K562 (cell line): ENCODE measurements around the gene DENND10. TPM values are rescaled to one million over a fixed set of nuclear protein-coding genes. Genes with fewer than 3 reads are reported as not detected.
A peak's percentile ranks its signal among the peaks of the same experiment; 100 is the strongest.

Experiments
- ATAC-seq: fragments of 200-7000 bp; cut with Tn5 transposase; 3 replicates; pipeline ENCODE4 v1.9.1; 2020; ENCODE audit warnings: moderate library complexity
- BruUV-seq: library from RNA; stranded (reverse); fragments of 400-500 nt; replicated peaks from 2 replicates; lab custom pipeline; 2021; lab: Mats Ljungman, UMichigan
- CTCF ChIA-PET: fragments of 300-600 bp; formaldehyde crosslinking; extraction: SDS; loops from one replicate; lab custom pipeline; 2021; ENCODE audit warnings: low intra/inter-chr PET ratio; lab: Yijun Ruan, JAX
- POLR2A ChIA-PET: fragments of 300-600, 350-650 bp; sonication (Branson Sonifier 250); formaldehyde crosslinking; extraction: SDS; loops from one replicate; lab custom pipeline; 2021; ENCODE audit warnings: antibody characterized with exemption, inconsistent platforms; lab: Yijun Ruan, JAX
- DNase-seq, 4 experiments: peaks; one replicate each; pipeline versions ENCODE4 v3.0.0 to v3.0.0-alpha.2; 2011 to 2018; ENCODE audit warnings: low spot score in 3 of 4, mixed read lengths in 3 of 4; ENCODE audit errors: extremely low read depth in 1 of 4
- FAIRE-seq: peaks from 2 replicates; lab custom pipeline; 2011; peaks lifted over from hg19 to GRCh38; lab: Jason Lieb, UNC
- H2AFZ ChIP-seq: 2 replicates; pipeline ENCODE4 v1.6.0; 2011; ENCODE audit warnings: low read depth, low read length, control low read depth, inconsistent platforms
- H3K27ac ChIP-seq: fragments of 200-600 bp; 3 replicates; pipeline ENCODE4 v1.8.0; 2011; ENCODE audit warnings: low read depth, mild to moderate bottlenecking, control low read depth, inconsistent platforms, low read length, moderate library complexity, mixed read lengths; ENCODE audit errors: extremely low read depth
- H3K27me3 ChIP-seq, 2 experiments: fragments of 300-600 bp in 1 of 2; 2 replicates in 1 of 2; 3 replicates in 1 of 2; pipeline versions ENCODE4 v1.6.0 to v1.8.0; 2011; ENCODE audit warnings: inconsistent platforms in 2 of 2, low read length in 2 of 2, mild to moderate bottlenecking in 1 of 2, mixed read lengths in 1 of 2, moderate library complexity in 1 of 2; ENCODE audit not compliant: control insufficient read depth in 2 of 2, insufficient read depth in 2 of 2
- H3K36me3 ChIP-seq: fragments of 300-600 bp; 3 replicates; pipeline ENCODE4 v1.8.0; 2011; ENCODE audit warnings: mild to moderate bottlenecking, low read length, inconsistent platforms; ENCODE audit not compliant: control insufficient read depth, insufficient read depth
- H3K4me1 ChIP-seq, 2 experiments: fragments of 200-600 bp in 1 of 2; replicated peaks in 1 of 2; 2 replicates in 1 of 2; 3 replicates in 1 of 2; pipeline versions ENCODE4 v1.5.1 to v1.8.0; 2011; ENCODE audit warnings: inconsistent platforms in 2 of 2, low read length in 2 of 2, mild to moderate bottlenecking in 1 of 2, mixed read lengths in 1 of 2, moderate library complexity in 1 of 2; ENCODE audit not compliant: control insufficient read depth in 2 of 2, insufficient read depth in 2 of 2
- H3K4me2 ChIP-seq: 2 replicates; pipeline ENCODE4 v1.6.1; 2011; ENCODE audit warnings: low read length, control low read depth, inconsistent platforms, mixed read lengths; ENCODE audit not compliant: insufficient read depth
- H3K4me3 ChIP-seq: fragments of 200-600 bp; sonication (generic), shearing (Covaris generic); 2 replicates; pipeline ENCODE4 v1.5.1; 2016; ENCODE audit warnings: control low read depth, inconsistent platforms
- H3K79me2 ChIP-seq: fragments of 200-600 bp; 3 replicates; pipeline ENCODE4 v1.8.0; 2011; ENCODE audit warnings: low read length, inconsistent platforms; ENCODE audit not compliant: control insufficient read depth, insufficient read depth
- H3K9ac ChIP-seq, 2 experiments: 2 replicates each; pipeline versions ENCODE4 v1.6.0 to v1.6.1; 2011; ENCODE audit warnings: low read depth in 2 of 2, low read length in 2 of 2, control low read depth in 1 of 2, inconsistent platforms in 1 of 2, mild to moderate bottlenecking in 1 of 2, mixed read lengths in 1 of 2; ENCODE audit not compliant: insufficient read depth in 1 of 2
- H3K9me1 ChIP-seq: one replicate; pipeline ENCODE4 v1.6.0; 2011; ENCODE audit warnings: inconsistent platforms, mild to moderate bottlenecking, low read length, moderate library complexity; ENCODE audit not compliant: control insufficient read depth, insufficient read depth
- H3K9me3 ChIP-seq: replicated peaks from 2 replicates; pipeline ENCODE4 v1.5.1; 2011; ENCODE audit warnings: low read depth, low read length, inconsistent platforms; ENCODE audit not compliant: control insufficient read depth, insufficient read depth
- H4K20me1 ChIP-seq: replicated peaks from 2 replicates; pipeline ENCODE4 v1.6.1; 2011; ENCODE audit warnings: low read length, inconsistent platforms, mixed read lengths; ENCODE audit not compliant: control insufficient read depth, insufficient read depth
- ATF7 ChIP-seq: fragments of 450-650 bp; IDR thresholded peaks from 2 replicates; pipeline ENCODE4 v1.7.1; 2014; ENCODE audit warnings: mild to moderate bottlenecking, moderate library complexity
- BHLHE40 ChIP-seq: IDR thresholded peaks from 2 replicates; pipeline ENCODE4 v1.6.1; 2011; ENCODE audit warnings: low read length, improper control_type of control experiment
- CBFA2T2 ChIP-seq: fragments of 450-650 bp; conservative IDR thresholded peaks from 2 replicates; pipeline ENCODE4 v1.6.1; 2017; ENCODE audit warnings: mild to moderate bottlenecking
- CBFB ChIP-seq: sonication (generic); formaldehyde crosslinking; IDR thresholded peaks from 2 replicates; pipeline ENCODE4 v1.4.0; 2020; ENCODE audit warnings: mild to moderate bottlenecking, missing genetic modification reagents
- CREBBP ChIP-seq: IDR thresholded peaks from one replicate; pipeline ENCODE4 v1.6.1; 2012; ENCODE audit warnings: low read depth, mild to moderate bottlenecking, control low read depth, inconsistent platforms, low read length
- DACH1 ChIP-seq: fragments of 450-650 bp; IDR thresholded peaks from 2 replicates; pipeline ENCODE4 v1.6.1; 2018; ENCODE audit not compliant: partially characterized antibody
- DPF2 ChIP-seq: fragments of 450-650 bp; IDR thresholded peaks from 2 replicates; pipeline ENCODE4 v1.6.1; 2016
- FOXK2 ChIP-seq, 2 experiments: fragments of 450-650 bp; IDR thresholded peaks in 1 of 2; conservative IDR thresholded peaks in 1 of 2; 2 replicates each; pipeline ENCODE4 v1.6.1; 2016; ENCODE audit warnings: low read depth in 2 of 2, mild to moderate bottlenecking in 1 of 2
- HDAC2 ChIP-seq: fragments of 450-650 bp; IDR thresholded peaks from 2 replicates; pipeline ENCODE4 v1.6.1; 2016; ENCODE audit warnings: mild to moderate bottlenecking
- KDM1A ChIP-seq, 2 experiments: fragments of 450-650 bp; IDR thresholded peaks; 2 replicates each; pipeline ENCODE4 v1.6.1; 2016; ENCODE audit warnings: mild to moderate bottlenecking in 2 of 2
- MTA1 ChIP-seq: fragments of 450-650 bp; IDR thresholded peaks from 2 replicates; pipeline ENCODE4 v1.6.1; 2017; ENCODE audit warnings: borderline replicate concordance
- NCOA1 ChIP-seq: fragments of 450-650 bp; IDR thresholded peaks from 2 replicates; pipeline ENCODE4 v1.6.1; 2016; ENCODE audit warnings: low read depth
- NCOR1 ChIP-seq: fragments of 450-650 bp; IDR thresholded peaks from 2 replicates; pipeline ENCODE4 v1.6.1; 2016; ENCODE audit warnings: mild to moderate bottlenecking, moderate library complexity
- NFE2 ChIP-seq: IDR thresholded peaks from 2 replicates; pipeline ENCODE4 v1.6.1; 2014; ENCODE audit warnings: antibody characterized with exemption, low read depth
- RCOR1 ChIP-seq, 2 experiments: IDR thresholded peaks; 2 replicates each; pipeline ENCODE4 v1.6.1; 2012; ENCODE audit warnings: low read depth in 2 of 2, low read length in 2 of 2, borderline replicate concordance in 1 of 2, improper control_type of control experiment in 1 of 2
- SAFB ChIP-seq: fragments of 200-400 bp; formaldehyde crosslinking; IDR thresholded peaks from 2 replicates; pipeline ENCODE4 v1.6.1; 2017; ENCODE audit warnings: low read depth, low read length, borderline replicate concordance
- WGBS: fragments of 100-300 bp; shearing (Covaris generic); methylation state at CpG from one replicate; pipeline ENCODE4 v1.1.6; 2016; ENCODE audit warnings: low coverage, mixed read lengths; ENCODE audit not compliant: insufficient coverage; ENCODE audit errors: missing lambda C conversion rate; 5-methylcytosine and 5-hydroxymethylcytosine counted together
- in situ Hi-C: fragments of 300-500 bp; cut with MboI; formaldehyde crosslinking; loops from 4 replicates; pipeline ENCODE4 v1.15.0; 2018; ENCODE audit warnings: inconsistent platforms, mixed read lengths
- intact Hi-C: fragments of 100-400 bp; cut with micrococcal nuclease; formaldehyde crosslinking; loops from 2 replicates; pipeline ENCODE4 v1.14.2; 2022
- polyA plus RNA-seq, 8 experiments: library from polyadenylated mRNA; depleted of rRNA in 4 of 8; stranded (reverse) in 5 of 8; unstranded in 3 of 8; fragments of >200 nt; fragmentation: Nextera tagmentation in 2 of 8; fragmentation: Illumina TruSeq in 1 of 8; extraction: Ambion mirVana in 2 of 8; extraction: Trizol in 1 of 8; gene quantifications; 2 replicates each; pipeline versions ENCODE4 v1.2.1 to v1.2.3, GENCODE V29; 2011 to 2014; ENCODE audit warnings: inconsistent platforms in 1 of 8, missing spikeins in 1 of 8
- total RNA-seq, 7 experiments: library from RNA; depleted of rRNA in 6 of 7; stranded (reverse); fragments of >200 nt in 6 of 7; fragmentation: Illumina TruSeq in 2 of 7; extraction: Trizol in 2 of 7; gene quantifications; 2 replicates each; pipeline versions ENCODE4 v1.2.1 to v1.2.3, GENCODE V29; 2011 to 2021; ENCODE audit warnings: low replicate concordance in 1 of 7
- TF ChIP-seq, protein P1 (sequence below): fragments of 450-650 bp; IDR thresholded peaks from 2 replicates; pipeline ENCODE4 v1.6.1; 2016
- TF ChIP-seq, protein P2 (sequence below): fragments of 200-800 bp; sonication (Bioruptor generic); IDR thresholded peaks from 2 replicates; pipeline ENCODE4 v1.6.1; 2017; ENCODE audit warnings: missing genetic modification characterization, missing compliant biosample characterization
- TF ChIP-seq, protein P3 (sequence below): fragments of 250-450 bp; sonication (Bioruptor Pico); IDR thresholded peaks from 2 replicates; pipeline ENCODE4 v1.6.1; 2021; ENCODE audit warnings: mild to moderate bottlenecking
- TF ChIP-seq, protein P4 (sequence below), 2 experiments: fragments of 450-650 bp; conservative IDR thresholded peaks; 2 replicates each; pipeline ENCODE4 v1.6.1; 2017; ENCODE audit warnings: mild to moderate bottlenecking in 2 of 2, moderate library complexity in 2 of 2

DENND10 gene
- total and polyA plus RNA-seq, 9 of the 15 experiments (the other 6 are each of a cell fraction or from before 2014, with no cell fraction given), result 9.4 to 20.0 (median 12.5) TPM

DNA sequence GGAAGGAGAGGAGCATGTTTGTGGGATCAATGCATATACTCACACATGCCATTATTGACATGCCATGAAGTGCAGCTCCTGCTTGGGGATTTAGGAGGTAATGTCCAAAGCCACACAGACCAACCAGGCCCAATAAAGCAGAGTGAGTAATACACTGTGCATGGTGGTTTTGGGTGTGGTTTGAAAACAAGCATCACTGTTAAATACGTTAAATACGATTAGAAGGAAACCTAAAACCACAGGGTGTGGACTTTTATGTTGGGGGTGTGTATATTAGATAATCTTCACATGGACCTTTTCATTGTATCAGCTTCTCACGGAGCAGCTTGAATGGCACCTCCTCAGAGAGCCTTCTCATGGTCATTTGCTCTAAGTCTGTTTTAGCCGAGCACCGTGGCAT, 12.9 kb upstream of the DENND10 start:
- Histone ChIP-seq H4K20me1 (no peaks in the 10 kb centered on the region), H3K9me3 (no peaks in the 10 kb centered on the region), H3K9ac (no peak overlapping the region), H3K4me2 (peak overlapping the region; percentile 16; the same call in 1 of the 2 replicates), H3K27ac (0 out of 3 replicates have a peak overlapping the region, but pooled peaks have one; percentile 26), H3K9me1 (no peaks in the 10 kb centered on the region), H3K4me1 (peaks cover 18 to 23% of the 10 kb centered on the region in 2 experiments; a peak in 4 of 5 replicates), H3K36me3 (no peaks in the 10 kb centered on the region), H2AFZ (0 out of 2 replicates have a peak overlapping the region, but pooled peaks have one; percentile 2), H3K27me3 (no peaks in the 10 kb centered on the region), H3K79me2 (no peaks in the 10 kb centered on the region), H3K4me3 (no peak overlapping the region)
- ATAC-seq (peak; percentile 92), FAIRE-seq (peak; percentile 94), DNase-seq (peak in 3 of 4 experiments; percentile 12 to 78 (median 73))
- 5% methylated on average over 5 of the region's 5 CpGs for WGBS
- no TSS peak for BruUV-seq
- in situ Hi-C loops (no loop called here), intact Hi-C loops (no loop called here)
- POLR2A ChIA-PET, result interaction anchor here (1.4 to 1.8 kb wide), 2 partner anchors 10 to 14 kb away, joined by 5 to 8 read pairs; partner anchors contain the start of genes DENND10 and EIF3A
- CTCF ChIA-PET, result no interaction called here
- TF ChIP-seq DPF2 (peak; percentile 65), CBFB (CRISPR knock-in tag) (peak; percentile 54; the same call in 1 of the 2 replicates), RCOR1 (IDR thresholded peaks at IDR 0.05; ENCODE audit: borderline replicate concordance in 1 of 2, low read depth in 2 of 2, low read length in 2 of 2) (peak in 1 of 2 experiments; percentile 81; a peak in 2 of 4 replicates), NFE2 (0 out of 2 replicates have a peak, but pooled peaks have one; percentile 13), NCOA1 (0 out of 2 replicates have a peak, but pooled peaks have one; percentile 16), ATF7 (peak; percentile 50; the same call in 1 of the 2 replicates), FOXK2 (conservative IDR thresholded peaks at IDR 0.05 in 1 of 2, IDR thresholded peaks at IDR 0.05 in 1 of 2; ENCODE audit: low read depth in 2 of 2) (peak; percentile 74 to 87; a peak in 3 of 4 replicates), KDM1A (IDR thresholded peaks at IDR 0.05) (peak; percentile 66 to 76; a peak in 3 of 4 replicates), SAFB (no peak), BHLHE40 (no peak), HDAC2 (peak; percentile 44; the same call in 1 of the 2 replicates), CBFA2T2 (peak; percentile 66), MTA1 (peak; percentile 36; the same call in 1 of the 2 replicates), CREBBP (no peak), DACH1 (peak; percentile 22), NCOR1 (peak; percentile 69)
- TF ChIP-seq, protein P1, sequence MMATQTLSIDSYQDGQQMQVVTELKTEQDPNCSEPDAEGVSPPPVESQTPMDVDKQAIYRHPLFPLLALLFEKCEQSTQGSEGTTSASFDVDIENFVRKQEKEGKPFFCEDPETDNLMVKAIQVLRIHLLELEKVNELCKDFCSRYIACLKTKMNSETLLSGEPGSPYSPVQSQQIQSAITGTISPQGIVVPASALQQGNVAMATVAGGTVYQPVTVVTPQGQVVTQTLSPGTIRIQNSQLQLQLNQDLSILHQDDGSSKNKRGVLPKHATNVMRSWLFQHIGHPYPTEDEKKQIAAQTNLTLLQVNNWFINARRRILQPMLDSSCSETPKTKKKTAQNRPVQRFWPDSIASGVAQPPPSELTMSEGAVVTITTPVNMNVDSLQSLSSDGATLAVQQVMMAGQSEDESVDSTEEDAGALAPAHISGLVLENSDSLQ, result peak; percentile 72
- TF ChIP-seq, protein P2, sequence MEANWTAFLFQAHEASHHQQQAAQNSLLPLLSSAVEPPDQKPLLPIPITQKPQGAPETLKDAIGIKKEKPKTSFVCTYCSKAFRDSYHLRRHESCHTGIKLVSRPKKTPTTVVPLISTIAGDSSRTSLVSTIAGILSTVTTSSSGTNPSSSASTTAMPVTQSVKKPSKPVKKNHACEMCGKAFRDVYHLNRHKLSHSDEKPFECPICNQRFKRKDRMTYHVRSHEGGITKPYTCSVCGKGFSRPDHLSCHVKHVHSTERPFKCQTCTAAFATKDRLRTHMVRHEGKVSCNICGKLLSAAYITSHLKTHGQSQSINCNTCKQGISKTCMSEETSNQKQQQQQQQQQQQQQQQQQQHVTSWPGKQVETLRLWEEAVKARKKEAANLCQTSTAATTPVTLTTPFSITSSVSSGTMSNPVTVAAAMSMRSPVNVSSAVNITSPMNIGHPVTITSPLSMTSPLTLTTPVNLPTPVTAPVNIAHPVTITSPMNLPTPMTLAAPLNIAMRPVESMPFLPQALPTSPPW (CRISPR knock-in tag), result no peak
- TF ChIP-seq, protein P3, sequence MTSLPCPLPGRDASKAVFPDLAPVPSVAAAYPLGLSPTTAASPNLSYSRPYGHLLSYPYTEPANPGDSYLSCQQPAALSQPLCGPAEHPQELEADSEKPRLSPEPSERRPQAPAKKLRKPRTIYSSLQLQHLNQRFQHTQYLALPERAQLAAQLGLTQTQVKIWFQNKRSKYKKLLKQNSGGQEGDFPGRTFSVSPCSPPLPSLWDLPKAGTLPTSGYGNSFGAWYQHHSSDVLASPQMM (CRISPR knock-in tag), result no peak
- TF ChIP-seq, protein P4, sequence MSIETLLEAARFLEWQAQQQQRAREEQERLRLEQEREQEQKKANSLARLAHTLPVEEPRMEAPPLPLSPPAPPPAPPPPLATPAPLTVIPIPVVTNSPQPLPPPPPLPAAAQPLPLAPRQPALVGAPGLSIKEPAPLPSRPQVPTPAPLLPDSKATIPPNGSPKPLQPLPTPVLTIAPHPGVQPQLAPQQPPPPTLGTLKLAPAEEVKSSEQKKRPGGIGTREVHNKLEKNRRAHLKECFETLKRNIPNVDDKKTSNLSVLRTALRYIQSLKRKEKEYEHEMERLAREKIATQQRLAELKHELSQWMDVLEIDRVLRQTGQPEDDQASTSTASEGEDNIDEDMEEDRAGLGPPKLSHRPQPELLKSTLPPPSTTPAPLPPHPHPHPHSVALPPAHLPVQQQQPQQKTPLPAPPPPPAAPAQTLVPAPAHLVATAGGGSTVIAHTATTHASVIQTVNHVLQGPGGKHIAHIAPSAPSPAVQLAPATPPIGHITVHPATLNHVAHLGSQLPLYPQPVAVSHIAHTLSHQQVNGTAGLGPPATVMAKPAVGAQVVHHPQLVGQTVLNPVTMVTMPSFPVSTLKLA (conservative IDR thresholded peaks at IDR 0.05), result peak; percentile 34 to 70; a peak in 2 of 4 replicates
